Gastrocnemius medialis (tissue), 4 donors: ENCODE measurements around the gene ME3.

Source experiments
- POLR2A ChIP-seq, 2 donors: fragments of 450-650 bp; IDR thresholded peaks; one replicate each; pipeline ENCODE4 v1.6.1; 2017; ENCODE audit warnings: antibody characterized with exemption in 2 of 2, mild to moderate bottlenecking in 2 of 2, moderate library complexity in 2 of 2
- TF ChIP-seq, protein P1 (sequence below), 5 experiments: fragments of 450-650 bp in 3 of 5; fragments of 200-600 bp in 2 of 5; sonication (generic) in 2 of 5; IDR thresholded peaks in 4 of 5; conservative IDR thresholded peaks in 1 of 5; 1 replicate in 4 of 5; 2 replicates in 1 of 5; pipeline ENCODE4 v1.5.1; 2016 to 2019; ENCODE audit warnings: antibody characterized with exemption in 5 of 5, mild to moderate bottlenecking in 3 of 5, moderate library complexity in 3 of 5

DNA sequence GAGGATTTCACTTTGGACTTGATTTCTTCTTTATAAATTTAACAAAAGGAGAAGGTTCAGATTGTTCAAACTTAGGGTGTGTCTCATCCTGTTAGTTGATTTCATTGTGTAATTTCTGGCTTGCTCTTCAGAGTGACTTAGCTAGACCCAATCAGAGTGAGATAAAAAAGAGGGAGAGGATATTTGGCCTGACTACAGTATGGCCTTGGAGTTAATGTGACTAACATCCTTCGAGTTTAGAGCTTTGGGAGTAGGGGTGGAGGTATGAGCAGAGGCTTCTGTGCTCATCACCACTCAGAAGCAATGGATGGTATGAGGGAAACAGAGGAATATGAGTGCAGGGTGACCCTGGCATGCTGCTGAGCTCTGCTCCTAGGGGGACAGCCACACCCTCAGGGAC lies 114.2 kb downstream of the ME3 start:
- TF ChIP-seq POLR2A (IDR thresholded peaks at IDR 0.05), result no peak
- TF ChIP-seq, protein P1, sequence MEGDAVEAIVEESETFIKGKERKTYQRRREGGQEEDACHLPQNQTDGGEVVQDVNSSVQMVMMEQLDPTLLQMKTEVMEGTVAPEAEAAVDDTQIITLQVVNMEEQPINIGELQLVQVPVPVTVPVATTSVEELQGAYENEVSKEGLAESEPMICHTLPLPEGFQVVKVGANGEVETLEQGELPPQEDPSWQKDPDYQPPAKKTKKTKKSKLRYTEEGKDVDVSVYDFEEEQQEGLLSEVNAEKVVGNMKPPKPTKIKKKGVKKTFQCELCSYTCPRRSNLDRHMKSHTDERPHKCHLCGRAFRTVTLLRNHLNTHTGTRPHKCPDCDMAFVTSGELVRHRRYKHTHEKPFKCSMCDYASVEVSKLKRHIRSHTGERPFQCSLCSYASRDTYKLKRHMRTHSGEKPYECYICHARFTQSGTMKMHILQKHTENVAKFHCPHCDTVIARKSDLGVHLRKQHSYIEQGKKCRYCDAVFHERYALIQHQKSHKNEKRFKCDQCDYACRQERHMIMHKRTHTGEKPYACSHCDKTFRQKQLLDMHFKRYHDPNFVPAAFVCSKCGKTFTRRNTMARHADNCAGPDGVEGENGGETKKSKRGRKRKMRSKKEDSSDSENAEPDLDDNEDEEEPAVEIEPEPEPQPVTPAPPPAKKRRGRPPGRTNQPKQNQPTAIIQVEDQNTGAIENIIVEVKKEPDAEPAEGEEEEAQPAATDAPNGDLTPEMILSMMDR (IDR thresholded peaks at IDR 0.05 in 4 of 5, conservative IDR thresholded peaks at IDR 0.05 in 1 of 5), result no peak
